Gastrocnemius medialis (tissue), 4 donors: ENCODE measurements around the gene USP31.

Source experiments
- CTCF ChIP-seq, 5 experiments: fragments of 450-650 bp in 3 of 5; fragments of 200-600 bp in 2 of 5; sonication (generic) in 2 of 5; IDR thresholded peaks in 4 of 5; conservative IDR thresholded peaks in 1 of 5; 1 replicate in 4 of 5; 2 replicates in 1 of 5; pipeline ENCODE4 v1.5.1; 2016 to 2019; ENCODE audit warnings: antibody characterized with exemption in 5 of 5, mild to moderate bottlenecking in 3 of 5, moderate library complexity in 3 of 5
- POLR2A ChIP-seq, 2 donors: fragments of 450-650 bp; IDR thresholded peaks; one replicate each; pipeline ENCODE4 v1.6.1; 2017; ENCODE audit warnings: antibody characterized with exemption in 2 of 2, mild to moderate bottlenecking in 2 of 2, moderate library complexity in 2 of 2

GRCh38 chr16:23172583-23172982, 23.3 kb upstream of the USP31 start:
- no peak for TF ChIP-seq CTCF (IDR thresholded peaks at IDR 0.05 in 4 of 5, conservative IDR thresholded peaks at IDR 0.05 in 1 of 5)
- TF ChIP-seq POLR2A (IDR thresholded peaks at IDR 0.05), result no peak
